C4-2B (cell line): Measurements from ENCODE around the gene CDK5RAP1.

ENCODE experiments used
- CTCF ChIP-seq: fragments of 450-650 bp; conservative IDR thresholded peaks from 2 replicates; pipeline ENCODE4 v1.5.1; 2017; ENCODE audit warnings: mild to moderate bottlenecking
- ZFX ChIP-seq: fragments of 450-650 bp; IDR thresholded peaks from 2 replicates; pipeline ENCODE4 v1.6.1; 2017

- no peak for TF ChIP-seq CTCF
- TF ChIP-seq ZFX, result no peak
These were observed 49.5 kb upstream of the CDK5RAP1 start for GRCh38 chr20:33450867-33451266.
